Limb (tissue), 2 donors: Measurements from ENCODE around the gene PYGM.

Experiments used
- DNase-seq, 2 donors: peaks; one replicate each; pipeline ENCODE4 v3.0.0-alpha.2; 2016; ENCODE audit errors: extremely low spot score in 2 of 2

Gene PYGM

DNA sequence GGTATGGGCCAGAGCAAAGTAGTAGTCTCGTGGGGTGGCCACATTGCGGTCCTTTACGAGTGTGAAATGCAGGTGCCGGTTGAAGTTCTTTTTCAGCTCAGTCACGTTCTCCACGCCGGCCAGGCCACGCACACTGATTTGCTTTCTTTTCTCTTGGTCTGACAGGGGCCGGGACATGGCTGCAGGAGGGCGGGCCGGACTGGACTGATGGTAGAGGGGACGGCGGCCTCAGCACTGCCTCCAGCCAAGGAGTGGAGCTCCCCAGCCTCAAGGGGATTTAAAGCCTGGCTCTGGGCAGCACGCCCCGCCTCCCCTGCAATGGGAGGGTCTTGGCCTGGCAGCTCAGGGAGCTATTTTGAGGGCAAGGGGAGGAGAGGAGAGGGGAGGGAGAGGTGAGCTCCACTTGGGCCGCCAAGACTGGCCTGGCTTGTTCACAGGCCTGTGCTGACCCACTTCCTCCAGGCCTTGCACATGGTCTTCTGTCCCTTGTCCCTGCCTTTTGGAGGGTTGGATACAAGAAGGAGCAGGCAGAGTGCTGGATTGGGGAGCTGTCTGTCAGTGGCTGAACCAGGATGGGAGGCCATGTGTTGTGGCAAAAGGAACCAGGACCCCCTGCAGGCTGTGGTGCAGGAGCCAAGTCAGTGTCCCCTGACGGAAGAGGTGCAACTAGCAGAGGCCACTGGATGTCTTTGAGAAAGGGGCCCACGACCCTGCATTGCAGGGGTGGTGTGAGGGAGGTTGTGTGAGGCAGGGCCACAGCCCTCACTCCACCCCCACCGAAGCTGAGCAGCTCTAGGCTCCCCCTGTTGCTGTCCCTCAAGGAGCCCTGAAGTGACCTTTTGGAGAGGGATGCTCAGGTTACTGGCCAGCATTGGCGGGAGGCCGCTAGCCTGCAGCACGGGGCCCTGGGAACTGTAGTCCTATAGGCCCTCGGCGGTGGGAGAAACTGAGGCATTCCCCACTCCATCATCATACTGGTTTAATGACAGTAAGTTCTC is at the start of gene PYGM:
TSS of gene PYGM (minus strand) at position 253 of the 998 bp plus-strand sequence. CDS start at position 177, 76 bp downstream.
- peak; percentile 60 to 71 for DNase-seq

GRCh38 chr11:64805481-64805880 is 45.7 kb upstream of the PYGM start:
- no peak for DNase-seq

- DNase-seq, result peak in 1 of 2 donors; percentile 42
Measured at GRCh38 chr11:64804346-64805210, 44.8 kb upstream of the PYGM start.

- DNase-seq, result no peak
Measured at GRCh38 chr11:64803846-64804345, 44.1 kb upstream of the PYGM start.

DNA sequence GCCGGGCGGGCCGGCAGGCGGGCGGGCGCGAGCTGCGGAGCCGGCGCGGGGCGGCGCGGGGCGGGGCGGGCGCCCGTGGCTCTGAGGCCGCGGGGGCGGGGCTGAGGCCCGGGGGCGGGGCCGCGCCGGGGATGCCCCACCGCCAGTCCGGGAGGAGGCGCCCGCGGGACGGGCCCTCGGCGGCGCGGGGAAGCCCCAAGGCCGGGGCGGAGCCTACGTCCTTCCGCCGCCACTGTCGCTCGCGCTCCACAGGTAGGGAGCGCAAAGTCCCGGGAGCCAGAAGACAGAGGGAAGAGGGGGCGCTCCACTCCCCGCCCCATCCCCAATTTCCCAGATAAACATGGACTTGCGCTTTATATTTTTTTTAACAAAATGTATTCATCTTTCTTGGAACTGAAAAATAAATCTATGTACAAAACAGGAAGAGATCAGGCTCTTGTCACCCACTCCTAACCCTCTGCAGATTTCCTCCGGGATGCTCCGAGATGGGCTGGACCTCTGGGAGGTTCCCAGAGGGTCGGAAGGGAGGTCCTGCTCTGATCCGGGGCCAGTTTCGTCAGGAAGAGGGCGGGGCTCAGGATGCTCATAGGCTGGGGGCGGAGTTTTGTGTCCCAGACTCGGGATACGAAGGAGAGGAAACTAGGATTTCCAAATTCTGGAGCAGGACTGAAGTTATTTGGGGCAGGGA is 43.5 kb upstream of the PYGM start, which contains the start of gene MAP4K2:
TSS of gene MAP4K2 (minus strand) at position 57 of the 688 bp plus-strand sequence. CDS start 65 bp downstream, outside the sequence.
- DNase-seq, result peak; percentile 88

- peak; percentile 8 to 36 for DNase-seq
Measured at GRCh38 chr11:64802370-64803157, 42.8 kb upstream of the PYGM start.

DNA sequence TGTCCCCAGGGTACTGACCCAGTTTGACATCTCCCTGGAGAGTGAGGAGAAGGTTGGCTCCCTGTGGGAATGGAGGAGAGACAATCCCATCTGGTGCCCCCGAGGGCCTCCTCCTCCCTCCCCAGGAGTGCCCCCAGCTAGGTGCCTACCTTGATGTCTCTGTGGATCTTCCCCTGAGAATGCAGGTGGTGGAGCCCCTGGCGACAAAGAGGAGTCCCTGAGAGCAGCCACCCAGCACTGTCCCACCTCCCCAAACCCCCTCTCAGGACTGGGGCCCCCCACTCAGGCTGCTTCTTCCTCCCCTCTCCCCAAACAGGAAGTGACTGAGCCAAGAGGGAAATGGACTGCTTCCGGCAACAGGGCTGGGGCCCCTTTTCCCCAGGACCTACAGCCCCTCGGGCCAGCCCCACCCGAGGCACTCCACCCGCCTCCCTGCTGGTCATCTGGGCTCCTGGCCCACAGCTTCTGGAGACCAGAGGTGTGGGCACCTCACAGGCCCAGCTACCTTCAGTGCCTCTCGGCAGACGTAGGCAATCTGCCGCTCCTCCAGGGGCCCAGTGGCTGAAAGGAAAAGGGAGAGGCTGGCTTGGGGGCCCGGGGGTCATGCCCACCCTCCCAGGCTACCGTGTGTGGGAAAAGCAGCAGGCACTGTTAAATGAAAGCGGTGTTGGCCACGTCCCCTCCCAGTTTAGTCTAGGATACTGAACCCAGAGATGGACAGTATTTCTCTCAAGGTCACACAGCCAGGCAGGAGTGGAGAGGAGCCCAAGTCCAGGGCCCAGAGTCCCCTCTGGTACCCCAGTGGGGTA is 42.0 kb upstream of the PYGM start:
- DNase-seq, result peak in 1 of 2 donors; percentile 35

DNA sequence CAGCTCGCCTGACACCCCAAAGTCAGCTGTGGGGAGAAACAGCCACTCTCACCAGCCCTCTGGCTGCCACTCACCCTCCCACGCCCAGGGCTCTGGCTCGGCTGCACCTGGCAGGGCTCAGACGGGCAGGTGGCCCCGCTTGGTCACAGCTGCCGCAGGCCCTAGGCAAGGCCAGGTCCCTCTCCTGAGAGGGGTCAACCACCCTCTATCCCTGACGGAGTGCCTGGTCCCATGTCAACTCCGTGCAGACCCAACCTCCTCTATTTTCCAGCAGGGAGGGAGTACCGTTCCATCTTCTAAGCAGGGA is 41.3 kb upstream of the PYGM start:
- DNase-seq, result peak in 1 of 2 donors; percentile 37

DNA sequence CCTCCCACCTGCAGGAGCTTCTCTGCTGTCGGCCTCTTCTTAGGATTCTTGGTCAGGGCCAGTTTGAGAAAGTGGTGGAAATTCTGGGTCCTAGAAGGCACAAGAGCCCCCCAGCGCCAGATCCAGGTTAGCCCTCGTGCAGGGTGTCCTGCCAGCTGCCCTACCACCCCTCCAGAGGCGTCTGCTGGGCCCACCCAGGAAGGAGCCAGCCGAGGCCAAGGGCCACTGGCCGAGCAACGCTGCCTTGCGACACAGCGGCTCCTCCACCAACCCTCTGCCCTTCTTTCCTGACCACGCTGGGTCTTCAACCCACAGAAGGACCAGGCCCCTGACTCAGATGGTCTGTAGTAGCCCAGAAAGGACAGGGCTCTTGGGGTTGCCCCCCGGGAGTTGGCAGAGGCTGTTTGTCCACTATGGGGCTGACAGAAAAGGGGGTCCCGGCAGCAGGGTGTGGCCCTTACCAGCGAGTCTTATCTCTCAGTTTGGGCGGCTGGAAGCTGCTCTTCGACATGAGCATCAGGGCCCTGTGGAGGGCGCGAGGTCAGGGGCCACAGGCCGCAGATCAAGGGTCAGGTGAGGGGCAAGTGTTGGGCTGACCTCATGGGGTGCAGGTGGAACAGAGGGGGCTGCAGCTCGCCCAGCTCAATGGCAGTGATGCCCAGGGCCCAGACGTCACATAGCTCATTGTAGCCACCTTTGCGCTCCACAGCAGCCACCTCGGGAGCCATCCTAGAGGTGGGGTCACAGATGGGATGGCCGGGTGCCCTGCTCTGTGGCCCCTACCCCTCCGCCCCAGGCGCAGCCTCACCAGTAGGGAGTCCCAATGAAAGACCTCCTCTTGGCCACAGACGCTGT is 40.8 kb upstream of the PYGM start:
- DNase-seq, result peak in 1 of 2 donors; percentile 35

DNA sequence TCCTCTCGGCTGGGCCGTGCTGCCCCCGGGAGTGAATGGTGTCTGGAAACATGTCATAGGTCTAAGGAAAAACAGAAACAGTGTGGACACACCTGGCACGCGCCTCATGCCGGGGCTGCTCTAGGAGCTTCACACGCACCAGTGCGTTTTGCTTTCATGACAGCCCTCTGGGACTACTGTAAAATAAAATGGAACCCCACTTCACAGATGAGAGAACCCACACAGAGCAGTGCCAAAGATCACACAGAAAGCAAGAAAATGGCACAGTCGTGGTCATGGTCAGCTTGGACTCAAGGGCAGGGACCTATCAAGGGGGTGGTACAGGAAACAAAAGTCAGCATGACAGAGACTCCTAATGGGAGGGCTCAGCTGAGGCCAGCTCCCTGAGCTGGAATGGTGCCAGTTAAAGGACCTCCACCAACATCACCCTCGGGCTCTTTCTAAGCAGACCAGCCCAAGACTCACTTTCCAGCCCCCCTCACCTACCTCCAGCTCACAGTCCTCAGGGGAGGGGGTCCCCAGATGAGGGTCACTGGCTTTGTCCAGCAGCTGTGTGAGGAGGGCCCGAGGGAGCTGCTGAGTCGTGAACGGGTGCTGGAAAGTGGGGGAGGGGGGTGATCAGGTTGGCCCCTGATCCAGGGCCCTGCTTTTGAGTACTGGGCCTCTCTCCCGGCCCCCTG is 40.0 kb upstream of the PYGM start:
- DNase-seq, result no peak

DNA sequence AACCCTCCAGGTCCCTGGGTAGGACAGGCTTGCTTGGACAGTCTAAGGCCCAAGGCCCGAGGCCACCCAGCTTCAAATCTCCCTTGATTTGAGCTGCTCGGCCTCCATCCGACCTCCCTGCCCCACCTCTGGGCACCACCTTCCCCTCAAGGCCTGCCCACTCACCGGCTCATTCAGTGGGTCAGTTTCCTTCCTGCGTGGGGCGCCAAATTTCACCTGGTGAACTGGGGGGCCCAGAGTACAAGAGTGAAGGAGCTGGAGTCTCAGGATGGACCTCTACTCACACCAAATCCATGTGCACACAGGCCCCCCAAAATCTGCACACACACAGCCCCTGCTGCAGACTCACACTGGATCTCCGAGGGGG is 39.5 kb upstream of the PYGM start:
- no peak for DNase-seq

GRCh38 chr11:64796757-64797541 is 37.2 kb upstream of the PYGM start:
- DNase-seq, result no peak

- DNase-seq, result no peak
Measured at GRCh38 chr11:64796047-64796756, 36.4 kb upstream of the PYGM start.

GRCh38 chr11:64794526-64794925 is 34.8 kb upstream of the PYGM start:
- no peak for DNase-seq

- DNase-seq, result peak in 1 of 2 donors; percentile 37
Measured at GRCh38 chr11:64793271-64794160, 33.7 kb upstream of the PYGM start.

DNA sequence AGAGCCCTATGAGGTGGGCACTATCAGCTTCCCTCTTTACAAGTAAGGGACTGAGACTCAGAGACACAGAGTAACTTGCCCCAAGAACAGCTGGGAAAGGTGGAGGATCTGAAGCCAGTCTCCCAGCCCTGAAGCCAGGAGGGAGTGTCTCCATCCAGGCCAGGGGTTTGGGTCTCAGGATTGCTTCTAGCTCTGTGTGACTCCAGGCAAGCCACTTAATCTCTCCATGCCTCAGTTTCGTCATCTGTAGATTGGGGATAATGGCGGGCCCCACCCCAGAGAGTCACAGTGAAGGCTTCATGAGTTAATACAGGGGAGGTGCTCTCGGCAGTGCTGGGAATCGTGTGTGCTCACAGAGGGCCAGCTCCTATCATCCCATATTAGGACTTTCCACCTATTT is 32.7 kb upstream of the PYGM start:
- no peak for DNase-seq
